NCI-H1436 treated with DMSO at 0.1 percent for 48 hours (cell line): Measurements from ENCODE around the gene GABARAP.

ENCODE experiments used
- DNase-seq: peaks from one replicate; lab custom pipeline; 2025; lab: John Stamatoyannopoulos, UW

The GABARAP gene

DNA sequence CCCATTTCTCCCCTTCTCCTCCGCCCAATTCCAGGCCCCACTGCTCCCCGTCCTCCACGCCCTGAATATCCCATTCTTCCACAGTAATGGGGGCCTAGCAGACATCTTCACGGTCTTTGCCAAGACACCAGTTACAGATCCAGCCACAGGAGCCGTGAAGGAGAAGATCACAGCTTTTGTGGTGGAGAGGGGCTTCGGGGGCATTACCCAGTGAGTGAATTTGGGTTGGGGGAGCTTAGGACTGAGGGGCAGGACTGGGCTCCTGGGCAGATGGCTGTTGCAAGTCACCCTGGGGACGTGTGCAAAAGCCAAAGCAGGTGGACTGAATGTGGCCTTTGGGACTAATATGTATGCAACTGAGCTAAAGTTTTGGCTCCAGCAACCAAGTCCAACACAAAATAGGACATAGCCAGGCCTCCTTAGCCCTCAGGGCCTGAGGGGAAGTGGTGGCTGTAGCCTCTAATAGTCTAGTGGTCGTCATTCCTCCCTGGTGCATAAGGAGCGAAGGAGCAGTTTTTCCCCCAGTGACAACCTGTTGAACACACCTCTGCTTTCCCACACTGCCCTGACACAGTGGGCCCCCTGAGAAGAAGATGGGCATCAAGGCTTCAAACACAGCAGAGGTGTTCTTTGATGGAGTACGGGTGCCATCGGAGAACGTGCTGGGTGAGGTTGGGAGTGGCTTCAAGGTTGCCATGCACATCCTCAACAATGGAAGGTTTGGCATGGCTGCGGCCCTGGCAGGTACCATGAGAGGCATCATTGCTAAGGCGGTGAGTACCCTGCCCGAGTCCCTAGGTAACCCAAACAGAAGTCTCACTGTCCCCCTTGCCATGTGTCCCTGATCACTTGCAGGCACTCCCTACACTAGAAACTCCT is 19.9 kb downstream of the GABARAP start:
- DNase-seq = no peak

DNA sequence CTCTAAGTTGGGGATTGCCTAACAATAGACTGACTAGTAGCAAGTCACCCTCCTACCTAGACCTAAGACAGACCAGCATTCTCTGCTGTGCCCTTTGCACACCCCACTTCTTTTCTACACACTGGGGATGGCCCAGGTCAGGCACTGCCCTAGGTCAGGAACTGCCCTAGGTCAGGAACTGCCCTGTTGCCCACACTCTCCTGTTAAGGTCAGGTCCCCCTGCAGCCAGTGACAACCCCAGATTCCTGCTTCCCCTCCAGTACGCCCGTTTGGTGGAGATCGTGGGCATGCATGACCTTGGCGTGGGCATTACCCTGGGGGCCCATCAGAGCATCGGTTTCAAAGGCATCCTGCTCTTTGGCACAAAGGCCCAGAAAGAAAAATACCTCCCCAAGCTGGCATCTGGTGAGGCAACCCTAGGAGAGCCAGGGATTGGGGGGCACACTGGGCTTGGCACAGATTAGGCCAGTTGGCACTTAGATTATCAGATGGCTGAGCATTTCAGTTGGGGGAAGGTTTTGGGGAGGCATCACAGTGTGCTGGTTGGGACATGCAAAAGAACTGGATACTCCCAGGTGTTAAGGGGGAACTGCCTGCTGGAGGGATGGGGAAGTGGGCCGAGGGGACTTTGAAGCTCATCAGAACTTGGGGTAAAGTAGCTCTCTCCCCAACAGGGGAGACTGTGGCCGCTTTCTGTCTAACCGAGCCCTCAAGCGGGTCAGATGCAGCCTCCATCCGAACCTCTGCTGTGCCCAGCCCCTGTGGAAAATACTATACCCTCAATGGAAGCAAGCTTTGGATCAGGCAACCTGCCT is 20.8 kb downstream of the GABARAP start:
- no peak for DNase-seq

DNA sequence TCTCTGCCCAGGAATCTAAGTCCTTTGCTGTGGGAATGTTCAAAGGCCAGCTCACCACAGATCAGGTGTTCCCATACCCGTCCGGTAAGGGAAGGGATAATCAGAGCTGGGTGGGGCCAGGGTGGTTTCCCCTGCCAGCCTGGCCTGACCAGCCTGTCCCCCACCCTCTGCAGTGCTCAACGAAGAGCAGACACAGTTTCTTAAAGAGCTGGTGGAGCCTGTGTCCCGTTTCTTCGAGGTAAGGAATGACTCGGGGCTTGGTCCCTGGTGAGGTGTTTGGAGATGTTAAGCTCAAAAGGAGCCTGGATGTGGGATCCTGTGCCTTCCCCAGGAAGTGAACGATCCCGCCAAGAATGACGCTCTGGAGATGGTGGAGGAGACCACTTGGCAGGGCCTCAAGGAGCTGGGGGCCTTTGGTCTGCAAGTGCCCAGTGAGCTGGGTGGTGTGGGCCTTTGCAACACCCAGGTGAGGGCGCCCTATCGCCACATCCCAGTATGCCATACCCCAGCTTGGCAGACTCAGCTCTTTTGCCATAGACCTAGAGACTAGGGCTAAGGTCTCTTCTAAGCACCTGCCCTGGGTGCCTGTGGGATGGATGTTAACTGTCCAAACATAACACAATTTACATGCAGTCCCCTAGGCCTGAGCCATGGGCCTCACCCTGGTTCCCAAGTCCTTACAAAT is 21.5 kb downstream of the GABARAP start:
- DNase-seq = no peak

DNA sequence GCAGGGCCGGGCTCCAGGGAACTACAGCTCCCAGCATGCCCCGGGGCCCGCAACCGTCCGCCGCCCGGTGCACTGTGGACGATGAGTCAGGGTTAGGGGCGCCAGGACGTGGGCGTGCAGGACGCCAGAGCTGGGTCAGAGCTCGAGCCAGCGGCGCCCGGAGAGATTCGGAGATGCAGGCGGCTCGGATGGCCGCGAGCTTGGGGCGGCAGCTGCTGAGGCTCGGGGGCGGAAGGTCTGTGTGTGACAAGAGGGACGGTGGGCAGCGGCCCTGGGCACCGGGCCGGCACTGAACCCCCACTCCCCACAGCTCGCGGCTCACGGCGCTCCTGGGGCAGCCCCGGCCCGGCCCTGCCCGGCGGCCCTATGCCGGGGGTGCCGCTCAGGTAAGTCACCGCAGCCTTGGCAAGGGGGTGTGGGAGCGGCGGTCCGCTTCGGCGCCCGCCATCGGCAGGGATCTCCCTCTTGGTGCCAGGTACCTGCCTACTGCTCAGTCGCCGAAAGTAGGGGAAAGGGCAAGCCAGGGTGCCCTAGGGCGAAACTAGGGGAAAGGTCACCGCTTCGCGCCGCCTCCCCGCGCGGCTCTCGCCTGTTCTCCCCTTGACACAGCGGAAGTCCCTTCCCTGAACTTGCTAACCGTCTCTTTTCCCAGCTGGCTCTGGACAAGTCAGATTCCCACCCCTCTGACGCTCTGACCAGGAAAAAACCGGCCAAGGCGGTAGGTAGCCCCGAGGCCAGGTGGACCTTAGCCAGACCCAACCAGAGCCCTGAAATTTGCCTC is 22.2 kb downstream of the GABARAP start, which contains the start of the genes ACADVL and DLG4:
Gene ACADVL, plus strand, starts transcription at position 127 of the 781 bp plus-strand sequence. Its CDS starts 47 bp downstream, at position 174.
Gene DLG4, minus strand, starts transcription at position 25 of the 781 bp plus-strand sequence.
- peak; percentile 38 for DNase-seq

DNA sequence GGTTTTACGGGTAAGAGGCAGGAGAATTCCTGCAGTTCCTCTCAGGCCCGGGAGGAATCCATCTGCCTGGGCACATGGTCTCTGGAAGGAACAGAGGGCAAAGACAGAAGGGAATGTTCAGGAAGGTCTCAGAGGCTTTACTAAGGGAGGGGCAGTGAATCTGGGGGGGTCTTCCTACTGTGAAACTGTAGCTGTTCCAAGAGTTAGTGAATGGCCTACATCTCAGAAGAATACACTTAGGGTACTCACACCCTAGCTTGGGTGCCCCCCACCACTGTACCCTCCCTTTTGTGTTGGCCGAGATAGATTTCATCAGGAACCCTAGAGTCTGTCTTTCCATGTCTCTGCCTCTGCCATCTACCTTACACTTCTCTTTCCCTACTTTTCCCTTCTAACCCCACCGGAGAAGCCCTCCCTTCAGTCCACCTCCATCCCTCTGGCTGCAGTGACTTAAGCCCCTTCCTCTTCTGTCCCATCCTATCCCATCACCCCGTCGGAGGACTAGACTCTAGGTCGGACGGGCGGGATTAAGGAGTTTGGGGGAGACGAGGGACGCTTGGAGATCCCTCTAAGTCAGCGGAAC is 22.9 kb downstream of the GABARAP start:
- no peak for DNase-seq

DNA sequence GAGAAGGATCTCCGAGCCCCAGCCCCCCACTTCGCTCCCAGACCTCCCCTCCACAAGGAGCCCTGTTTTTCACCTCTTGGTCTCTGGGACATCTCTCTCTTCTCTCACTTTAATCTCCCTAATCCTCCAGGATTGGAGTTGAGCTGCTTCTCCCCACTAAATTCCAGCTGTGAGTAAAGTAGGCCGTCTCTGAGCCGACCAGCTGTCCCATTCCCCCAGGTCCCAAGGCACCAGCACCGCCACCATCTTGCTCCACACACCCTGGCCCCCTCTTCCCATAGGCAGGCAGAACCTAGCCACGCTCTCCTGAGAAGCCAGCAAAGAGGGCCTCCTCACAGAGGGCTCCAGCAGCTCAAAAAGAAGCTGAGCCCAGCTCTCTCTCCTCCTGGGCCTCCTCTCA is 23.5 kb downstream of the GABARAP start:
- DNase-seq = no peak

DNA sequence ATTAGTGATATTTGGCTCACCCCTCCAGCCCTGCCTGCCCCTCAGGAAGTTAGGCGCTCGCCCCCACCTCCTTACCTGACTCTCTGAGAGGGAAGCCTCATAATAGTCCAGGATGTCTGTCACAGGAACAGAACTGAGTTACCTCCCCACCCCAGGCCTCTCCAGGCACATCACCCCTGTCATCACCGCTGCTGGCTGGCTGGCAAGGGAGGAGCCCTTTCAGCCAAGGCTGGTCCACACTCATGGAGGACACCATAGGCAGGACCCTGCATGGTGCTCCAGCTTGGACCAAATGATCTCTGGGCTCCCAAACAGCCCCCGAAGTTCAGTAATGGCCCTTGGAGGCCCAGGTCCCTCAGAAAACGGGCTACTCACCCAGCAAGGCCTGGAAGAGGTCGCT is 24.1 kb downstream of the GABARAP start:
- DNase-seq = no peak

DNA sequence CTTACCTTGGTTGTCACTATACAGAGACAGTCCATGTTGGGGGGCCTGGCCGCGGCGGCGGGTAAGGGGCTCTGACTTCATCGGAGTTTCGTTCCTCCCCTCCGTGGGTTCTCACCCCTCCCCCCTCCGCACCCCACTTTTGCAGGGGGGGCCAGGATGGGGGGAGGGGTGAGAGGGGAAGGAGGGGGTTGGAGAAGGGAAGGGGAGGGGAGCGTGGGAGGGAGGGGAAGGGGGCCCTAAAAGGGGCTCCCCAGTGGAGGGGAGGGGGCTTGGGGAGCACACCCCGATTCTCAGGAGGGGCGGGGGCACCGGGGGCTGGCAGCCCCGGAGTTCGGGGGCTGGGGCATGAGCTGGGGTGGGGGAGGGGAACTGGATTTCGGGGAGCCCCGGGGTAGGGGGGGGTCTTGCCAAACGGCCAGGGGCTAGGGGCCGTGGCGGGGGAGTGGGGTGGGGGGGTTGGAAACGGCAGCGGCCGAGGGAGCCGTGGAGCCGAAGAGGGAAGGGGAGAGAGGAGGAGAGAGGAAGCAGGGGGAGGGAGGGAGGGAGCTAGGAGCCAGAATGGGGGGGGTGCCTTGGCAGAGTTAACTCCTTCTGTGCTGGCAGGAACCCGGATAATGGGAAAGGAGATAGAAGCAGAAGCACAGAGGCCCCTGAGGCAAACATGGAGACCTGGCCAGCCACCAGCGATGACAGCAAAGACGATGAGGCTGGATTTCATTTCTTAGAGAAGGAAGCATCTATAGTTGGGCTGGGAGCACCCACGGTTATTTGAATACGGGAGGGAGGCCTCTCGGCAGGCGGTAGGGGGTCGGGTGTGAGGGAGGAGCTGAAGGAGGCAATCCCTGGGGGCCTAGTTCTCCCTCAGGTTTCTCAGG is 24.9 kb downstream of the GABARAP start:
- DNase-seq = no peak

DNA sequence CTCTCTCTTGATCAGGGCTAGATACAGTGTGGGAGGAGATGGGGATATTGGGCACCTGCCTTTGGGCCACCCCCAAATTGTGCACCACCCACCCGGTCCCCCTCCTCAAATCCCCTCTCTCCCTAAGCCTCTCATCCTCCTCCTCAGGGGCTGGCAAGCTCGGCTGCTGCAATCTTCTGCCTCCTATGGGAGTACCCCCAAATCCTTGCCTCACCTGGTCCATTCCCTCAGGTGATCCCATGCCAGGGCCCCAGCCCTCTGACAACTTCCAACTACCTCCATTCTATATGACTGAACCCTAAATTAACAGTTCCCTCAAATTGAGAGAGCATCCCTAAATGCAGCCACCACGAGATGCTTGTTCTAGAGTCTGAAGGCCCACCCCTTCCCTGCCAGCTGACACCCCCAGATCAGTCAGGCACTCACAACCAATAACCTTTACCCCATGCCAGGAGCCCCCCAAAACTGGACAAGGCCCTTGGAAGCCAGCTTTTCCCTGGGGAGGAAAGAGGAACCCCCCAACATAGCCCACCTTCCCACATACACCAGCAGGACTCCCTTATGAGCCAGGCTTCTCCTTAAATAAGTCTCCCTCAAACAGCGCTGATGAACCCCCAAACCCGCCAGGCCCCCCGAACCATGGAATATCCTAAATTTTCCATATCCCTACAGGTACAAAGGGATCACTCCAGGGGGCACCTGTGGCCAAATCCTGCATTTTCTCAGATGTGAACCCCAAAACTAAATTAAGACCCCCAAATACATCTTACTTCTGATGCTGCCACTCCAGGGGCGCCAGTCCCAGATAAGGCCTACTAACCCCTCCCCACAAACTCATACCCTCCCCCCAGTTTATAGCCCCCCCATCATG is 25.8 kb downstream of the GABARAP start:
- DNase-seq = no peak

DNA sequence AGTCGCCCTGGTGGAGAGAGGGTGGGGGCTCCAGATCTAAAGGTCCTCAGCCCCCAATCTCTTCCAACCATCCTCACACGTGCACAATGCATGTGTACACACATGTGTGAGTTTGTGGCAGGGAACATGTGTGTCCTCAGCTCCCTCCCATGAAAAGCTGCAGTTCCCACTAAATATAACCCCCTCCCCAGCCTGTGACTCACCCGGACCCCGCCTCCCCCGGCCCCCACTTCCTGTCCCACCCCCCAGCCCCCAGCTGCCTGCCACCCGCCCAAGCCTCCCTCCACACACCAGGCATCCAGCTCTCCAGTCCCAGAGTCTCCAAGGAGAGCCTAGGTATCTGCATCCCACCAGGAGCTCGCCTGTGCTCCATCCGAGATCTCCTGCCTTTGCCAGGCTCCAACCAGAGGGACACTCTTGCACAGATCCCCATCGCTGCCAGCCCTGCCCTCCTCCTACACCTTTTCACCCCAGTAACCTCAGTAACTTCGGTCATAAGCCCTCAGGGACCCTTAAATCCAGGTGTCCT is 26.5 kb downstream of the GABARAP start:
- DNase-seq = no peak

DNA sequence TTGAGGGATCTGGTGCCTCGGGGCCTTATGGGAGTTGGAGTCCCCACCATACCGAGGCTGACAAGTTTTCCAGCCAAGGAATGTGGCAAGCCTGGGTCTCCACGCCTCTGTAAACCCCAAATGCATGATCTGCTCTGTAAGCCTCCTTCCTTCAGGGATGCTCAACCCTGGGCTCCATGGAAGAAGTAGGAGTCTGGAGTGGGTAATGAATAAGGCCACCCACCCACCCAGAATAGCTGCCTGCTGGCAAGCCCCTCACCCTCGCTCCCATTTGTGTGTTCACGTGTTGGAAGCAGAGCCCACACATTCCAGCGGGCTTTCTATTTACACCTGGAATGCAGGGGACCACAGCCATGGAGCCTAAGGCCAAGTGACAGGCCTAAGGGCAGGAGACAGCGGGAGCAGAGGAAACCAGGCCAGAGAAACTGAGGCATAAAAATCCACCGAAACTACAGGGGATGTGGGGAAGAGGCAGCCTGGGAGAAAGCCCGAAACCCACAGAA is 27.1 kb downstream of the GABARAP start:
- no peak for DNase-seq

DNA sequence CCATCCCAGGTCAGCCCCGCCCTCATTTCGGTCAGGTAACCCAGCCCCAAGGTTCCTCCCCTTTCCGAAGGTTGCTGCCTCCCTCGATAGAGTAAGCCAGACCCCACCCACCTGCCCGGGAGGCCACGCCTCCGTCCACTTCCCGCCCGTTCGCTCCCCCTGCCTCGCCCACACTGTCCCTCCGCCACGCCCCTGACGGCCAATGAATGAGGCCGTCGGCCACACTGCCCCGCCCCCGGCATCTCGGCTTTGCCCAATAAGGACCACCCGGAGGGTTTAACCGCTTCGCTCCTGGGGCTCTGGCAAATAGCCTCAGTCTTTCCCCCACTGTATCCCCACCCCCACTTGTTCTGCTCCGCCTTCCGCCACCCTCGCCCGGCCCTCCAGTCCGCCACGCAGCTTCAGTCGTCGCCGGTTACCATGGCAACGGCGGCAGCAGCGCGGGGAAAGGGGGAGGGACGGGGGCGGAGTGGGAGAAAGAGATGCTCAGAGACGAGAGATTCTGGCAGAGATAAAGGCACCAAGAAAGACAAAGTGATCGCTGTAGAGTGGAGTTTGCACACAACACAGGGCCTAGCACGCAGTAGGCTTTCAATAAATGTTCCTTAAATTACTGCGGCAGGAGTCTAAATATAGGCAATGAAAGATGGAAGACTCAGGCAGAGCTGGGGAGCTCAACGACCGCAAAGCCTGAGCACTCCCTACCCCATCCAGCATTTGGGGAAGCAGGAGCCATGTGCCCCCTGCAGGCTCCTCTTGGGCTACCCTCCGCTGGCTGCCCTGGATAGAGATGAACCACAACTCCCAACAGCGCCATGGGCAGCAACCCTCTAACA is 27.7 kb downstream of the GABARAP start:
- DNase-seq = peak; percentile 94

DNA sequence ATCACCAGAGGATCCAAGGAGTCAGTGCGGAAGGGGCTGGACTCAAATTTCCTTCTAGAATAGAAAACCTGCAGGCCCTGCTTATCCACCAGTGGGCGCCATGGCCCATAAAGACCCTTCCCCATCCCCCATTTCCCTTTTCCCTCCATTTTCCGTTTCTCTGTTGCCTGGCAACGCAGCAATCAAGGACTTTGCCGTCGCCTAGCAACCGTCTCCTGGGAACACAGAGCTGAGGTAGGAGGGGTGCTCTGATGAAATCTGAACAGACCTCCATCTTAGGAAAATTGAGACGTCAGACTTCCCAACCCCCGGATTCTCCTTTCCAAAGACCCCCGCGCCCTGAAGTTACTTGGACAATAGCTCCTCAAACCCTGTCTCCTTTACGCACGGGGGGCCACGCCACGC is 28.4 kb downstream of the GABARAP start:
- DNase-seq = peak; percentile 85

DNA sequence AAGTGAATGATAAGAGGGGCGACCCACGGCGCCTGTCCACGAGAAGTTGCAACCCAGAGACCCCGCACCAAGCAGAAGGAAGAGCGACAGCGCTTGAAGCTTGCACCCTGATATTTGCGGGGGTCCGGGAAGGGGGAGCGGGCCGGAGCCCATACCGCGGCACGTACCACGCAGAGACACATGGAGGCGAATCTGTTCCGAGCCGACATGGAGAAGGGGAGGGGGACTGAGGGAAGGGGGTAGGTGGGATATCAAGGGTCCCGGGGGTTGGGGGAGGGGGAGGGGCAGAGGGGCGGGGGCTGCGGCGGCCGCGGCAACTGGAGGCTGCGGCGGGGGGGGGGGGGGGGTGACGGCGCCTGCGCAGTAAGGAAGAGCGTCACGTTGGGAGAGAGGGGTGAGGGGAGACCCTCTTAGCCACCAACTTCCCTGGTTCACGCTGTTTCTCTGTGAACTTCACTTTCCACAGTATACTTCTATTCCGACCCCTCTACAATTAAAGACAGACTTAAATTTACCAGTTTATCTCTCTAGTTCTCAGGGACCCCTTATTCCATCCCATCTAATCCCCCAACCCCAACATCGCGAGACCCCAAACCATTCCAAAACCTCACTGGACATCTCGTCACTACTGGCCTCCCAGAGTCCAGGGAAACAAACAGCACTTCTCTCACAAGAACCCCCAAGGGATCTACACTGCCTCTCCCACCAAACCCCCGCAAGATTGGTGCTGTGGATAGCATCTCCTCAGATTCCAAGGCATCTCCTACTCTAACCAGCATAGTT is 30.6 kb downstream of the GABARAP start:
- DNase-seq = no peak

DNA sequence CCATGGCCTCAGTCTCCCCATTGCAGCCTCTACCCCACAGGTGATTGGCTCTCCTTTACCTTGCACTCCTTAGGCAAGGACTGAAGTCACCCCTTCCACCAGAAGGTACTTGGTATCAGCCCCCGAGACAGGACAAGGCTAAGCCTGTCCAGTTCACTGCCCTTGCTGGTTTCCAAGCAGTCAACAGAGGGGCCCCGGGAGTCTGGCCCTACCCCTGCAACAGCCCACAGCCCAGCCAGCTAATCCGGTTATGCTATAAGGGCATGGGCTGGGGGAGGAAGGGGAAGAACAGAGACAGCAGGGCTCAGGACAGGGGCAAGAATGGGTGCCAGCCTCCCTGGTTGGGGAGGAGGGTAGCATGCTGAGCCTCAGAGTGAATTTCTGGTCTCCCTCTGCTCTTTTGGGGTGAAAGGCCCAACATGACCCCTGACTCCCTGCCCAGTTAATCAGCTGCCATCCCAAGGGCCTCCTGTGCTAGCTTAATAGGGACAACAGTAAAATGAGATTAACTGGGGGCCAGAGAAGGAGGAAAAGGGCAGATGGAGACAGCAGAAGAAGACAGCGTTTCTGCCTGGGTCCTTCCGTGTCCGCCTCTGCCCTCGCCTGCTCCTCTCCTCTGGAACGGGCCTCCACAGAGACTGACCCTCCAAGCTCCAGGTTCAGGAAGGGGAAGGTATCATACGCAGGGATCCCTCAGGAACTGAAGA is 33.3 kb downstream of the GABARAP start:
- DNase-seq = no peak

DNA sequence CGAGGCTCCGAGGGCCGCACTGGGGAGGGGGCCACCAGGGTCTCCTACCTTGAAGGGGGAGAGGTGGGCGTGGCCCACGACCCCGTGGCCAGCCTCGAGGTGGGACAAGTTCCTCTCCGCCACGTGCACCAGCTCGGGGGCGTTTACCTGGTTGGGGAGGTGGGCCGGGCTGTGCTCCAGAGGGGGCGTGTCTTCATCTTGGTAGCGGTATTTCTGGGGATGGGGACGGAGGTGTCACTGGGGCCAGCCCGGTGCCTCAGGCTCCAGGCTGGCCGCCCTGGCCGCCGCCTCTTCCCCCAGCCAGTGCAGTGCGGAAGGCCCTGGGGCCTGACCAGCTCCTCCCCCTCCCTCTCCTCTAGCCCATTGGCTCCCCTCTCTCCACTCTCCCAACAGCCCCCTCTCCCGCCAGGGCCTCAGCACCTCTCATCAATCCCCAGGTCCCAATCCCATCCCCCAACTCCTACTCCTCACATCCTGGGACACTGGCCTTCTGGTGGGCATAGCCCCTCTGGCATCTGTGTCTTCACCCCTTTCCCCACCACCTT is 34.1 kb downstream of the GABARAP start:
- no peak for DNase-seq
